Measurements from ENCODE around the gene PLP1. TPM values are rescaled to one million over a fixed set of nuclear protein-coding genes. Genes with fewer than 3 reads are reported as not detected.
"Not testable (repeated sequence)": the region's sequence is repeated elsewhere in the genome, so short reads cannot be mapped to it uniquely, and the experiment has no call there.

Gene PLP1
- total RNA-seq, 2 donors from 2014 or later, result 7.6 to 16.0 TPM

GRCh38 chrX:103779141-103779789 lies 2.6 kb downstream of the PLP1 start:
- intact Hi-C loops (cut with DNase I), result no loop called here
- ATAC-seq, result peak; percentile 32 to 45
- no peak for DNase-seq

GRCh38 chrX:103780336-103781061 lies 3.9 kb downstream of the PLP1 start:
- intact Hi-C loops (cut with DNase I), result no loop called here
- ATAC-seq (peak in 1 of 2 donors; percentile 14), DNase-seq (no peak)

DNA sequence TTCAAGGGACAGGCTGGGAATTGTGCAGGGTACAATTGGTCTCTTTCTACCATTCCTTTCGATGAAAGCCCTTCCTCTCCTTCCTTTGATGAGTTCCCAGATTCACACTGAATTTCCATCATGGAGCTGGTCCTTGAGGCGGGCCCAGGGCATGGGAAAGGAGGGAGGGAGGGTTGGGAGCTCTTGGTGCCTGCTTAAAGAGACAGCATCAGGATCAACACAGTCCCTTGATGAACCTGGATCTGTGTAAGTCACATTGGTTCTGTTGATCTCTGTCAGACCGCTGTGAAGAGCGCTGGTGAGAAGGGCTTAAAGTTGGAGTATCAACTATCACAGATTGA lies 4.4 kb downstream of the PLP1 start:
- intact Hi-C loops (cut with DNase I), result no loop called here
- ATAC-seq (no peak), DNase-seq (no peak)

DNA sequence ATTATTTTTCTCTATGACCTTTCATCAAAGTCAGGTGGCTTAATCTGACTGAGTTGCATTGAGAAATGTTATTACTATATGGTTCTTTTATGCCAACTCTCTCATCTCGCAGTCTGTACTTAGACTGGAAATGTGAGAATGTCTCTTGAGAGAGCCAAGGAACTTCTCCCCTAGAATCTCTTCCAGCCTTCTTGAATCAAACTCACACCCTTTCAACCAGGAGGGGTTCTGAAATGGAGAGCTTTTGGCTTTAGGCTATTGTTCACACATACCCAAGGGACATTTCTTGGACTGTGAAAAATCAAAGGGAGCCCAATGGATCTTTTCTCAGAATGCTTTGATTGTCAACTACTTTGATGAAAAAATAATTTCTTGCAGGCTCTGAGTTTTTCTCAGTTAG lies 5.1 kb downstream of the PLP1 start:
- ATAC-seq (no peak), DNase-seq (no peak)
- intact Hi-C loops (cut with DNase I), result no loop called here

DNA sequence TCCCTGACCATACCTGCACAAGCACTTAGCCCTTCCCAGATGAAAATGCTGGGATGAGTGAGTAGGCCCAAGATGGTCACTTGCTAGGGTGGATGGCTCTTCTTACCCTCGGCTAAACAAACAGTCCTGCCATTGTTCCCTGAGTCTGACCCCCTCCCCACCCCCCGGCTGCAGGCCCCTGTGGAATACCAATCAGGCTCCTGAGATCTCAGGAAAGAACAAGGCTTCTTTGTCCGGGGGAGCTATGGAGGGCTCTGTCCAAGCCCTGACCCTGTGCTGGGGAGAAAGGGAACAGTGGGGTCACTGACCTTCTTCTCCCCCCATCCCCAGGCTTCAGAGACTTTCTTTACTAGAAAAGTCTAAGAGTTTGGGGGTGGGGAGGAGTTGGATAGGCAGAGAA lies 6.0 kb downstream of the PLP1 start:
- DNase-seq, result no peak
- no peak for ATAC-seq
- intact Hi-C loops (cut with DNase I), result no loop called here

DNA sequence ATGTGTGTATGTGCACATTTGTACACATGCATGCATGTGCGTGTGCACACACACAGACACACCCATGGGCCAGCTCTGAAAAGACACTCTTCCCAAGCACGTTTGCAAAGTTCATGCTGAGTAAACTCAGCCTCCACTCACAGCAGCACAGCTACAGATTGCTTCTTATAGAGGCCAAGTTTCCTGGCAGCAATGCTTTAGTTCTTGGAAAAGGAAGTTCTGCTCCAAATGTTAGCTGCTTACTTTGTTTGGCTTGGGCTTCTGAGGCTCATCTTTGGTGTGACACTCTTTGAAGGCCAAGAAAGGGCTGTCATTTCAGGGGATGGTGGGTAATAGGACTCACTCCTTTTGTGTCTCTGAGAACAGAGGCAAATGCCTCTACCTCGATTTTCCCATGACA lies 6.6 kb downstream of the PLP1 start:
- ATAC-seq (no peak), DNase-seq (no peak)
- intact Hi-C loops (cut with DNase I), result no loop called here

DNA sequence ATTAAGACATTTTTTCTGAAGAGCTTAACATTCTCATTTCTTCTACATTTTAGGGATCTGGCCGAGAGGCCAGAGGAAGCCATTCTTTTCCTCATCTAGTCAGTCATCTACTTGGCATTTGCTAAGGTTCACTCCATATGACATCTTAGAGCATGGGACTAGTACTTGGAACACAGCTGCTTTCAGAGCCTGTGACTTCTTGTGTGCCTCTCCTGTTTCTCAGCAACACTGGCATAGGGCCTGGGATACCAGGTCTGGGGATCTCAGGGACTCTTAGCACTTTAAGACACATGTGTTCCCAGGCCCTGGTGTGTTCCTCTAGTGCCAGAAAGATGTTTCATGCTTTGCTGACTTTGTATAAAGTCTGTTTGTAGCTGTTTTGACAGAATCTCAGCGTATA lies 7.3 kb downstream of the PLP1 start:
- no peak for DNase-seq
- intact Hi-C loops (cut with DNase I), result no loop called here
- ATAC-seq, result no peak

GRCh38 chrX:103789004-103789403 lies 12.4 kb downstream of the PLP1 start:
- DNase-seq (no peak), ATAC-seq (no peak)
- intact Hi-C loops (cut with DNase I), result no loop called here

DNA sequence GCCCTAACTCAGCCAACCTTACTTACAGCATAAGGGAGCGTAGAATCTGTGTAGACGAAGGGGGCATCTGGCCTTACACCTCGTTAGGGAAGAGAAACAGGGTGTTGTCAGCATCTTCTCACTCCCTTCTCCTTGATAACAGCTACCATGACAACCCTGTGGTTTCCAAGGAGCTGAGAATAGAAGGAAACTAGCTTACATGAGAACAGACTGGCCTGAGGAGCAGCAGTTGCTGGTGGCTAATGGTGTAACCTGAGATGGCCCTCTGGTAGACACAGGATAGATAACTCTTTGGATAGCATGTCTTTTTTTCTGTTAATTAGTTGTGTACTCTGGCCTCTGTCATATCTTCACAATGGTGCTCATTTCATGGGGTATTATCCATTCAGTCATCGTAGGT lies 14.6 kb downstream of the PLP1 start:
- ATAC-seq, result no peak
- no peak for DNase-seq

GRCh38 chrX:103791826-103792485 lies 15.3 kb downstream of the PLP1 start:
- ATAC-seq, result no peak
- intact Hi-C loops (cut with DNase I), result no loop called here

More for the DNA sequence above, 14.6 kb downstream of the PLP1 start:
- intact Hi-C loops (cut with DNase I), result no loop called here

DNA sequence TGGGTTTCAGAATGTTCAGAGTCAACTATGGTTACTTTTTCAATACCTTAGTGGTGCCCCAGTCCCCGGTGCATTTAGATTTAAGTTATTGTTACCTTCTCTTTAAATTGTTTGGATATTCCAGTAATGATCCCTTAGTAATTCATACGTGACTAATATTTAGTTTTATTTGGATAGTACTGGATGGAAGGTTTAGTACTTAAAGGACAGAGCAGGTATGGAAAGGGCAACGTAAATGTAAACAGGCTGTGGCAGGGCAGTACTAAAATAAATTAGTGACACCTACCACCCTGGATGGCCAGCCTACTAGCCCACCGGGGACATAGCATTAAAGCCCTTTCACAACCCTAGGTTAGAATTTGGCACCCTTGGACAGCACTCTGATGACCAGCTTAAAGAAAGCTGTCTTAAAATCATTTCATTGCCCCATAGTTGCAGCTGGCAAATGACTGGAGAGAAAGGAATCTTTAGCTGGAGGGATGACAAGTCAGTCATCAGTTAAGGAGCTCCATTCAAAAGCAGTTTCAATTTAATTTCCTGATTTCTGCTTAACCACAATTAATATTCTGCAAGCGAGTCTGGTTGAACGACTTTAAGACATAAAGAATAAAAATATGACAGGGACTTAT lies 16.4 kb downstream of the PLP1 start:
- intact Hi-C loops (cut with DNase I), result no loop called here
- ATAC-seq, result peak in 1 of 2 donors; percentile 34

More at GRCh38 chrX:103791826-103792485, 15.3 kb downstream of the PLP1 start:
- DNase-seq, result no peak

GRCh38 chrX:103793545-103793940 lies 16.9 kb downstream of the PLP1 start:
- ATAC-seq (no peak), DNase-seq (no peak)
- intact Hi-C loops (cut with DNase I), result no loop called here

More for the DNA sequence above, 16.4 kb downstream of the PLP1 start:
- no peak for DNase-seq

GRCh38 chrX:103794119-103794518 lies 17.5 kb downstream of the PLP1 start:
- no peak for ATAC-seq
- no peak for DNase-seq
- intact Hi-C loops (cut with DNase I), result no loop called here

DNA sequence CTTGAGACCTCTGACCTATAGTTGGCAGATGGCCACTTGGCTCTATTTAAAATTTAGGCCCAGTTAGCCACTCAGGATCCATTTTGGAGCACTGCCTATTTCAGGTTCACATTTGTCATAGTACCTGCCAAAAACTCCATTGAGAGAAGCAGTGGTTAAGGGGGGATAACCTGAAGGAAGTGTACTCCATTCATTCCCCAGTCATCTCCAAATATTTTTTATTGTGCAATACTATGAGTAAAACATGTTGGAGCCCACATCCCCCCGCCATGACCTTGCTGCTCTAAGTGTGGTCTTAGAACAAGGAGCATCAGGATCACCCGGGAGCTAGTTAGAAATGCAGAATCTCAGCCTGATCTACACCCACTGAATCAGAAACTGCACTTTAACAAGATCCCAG lies 21.1 kb downstream of the PLP1 start:
- intact Hi-C loops (cut with DNase I), result no loop called here
- no peak for ATAC-seq
- no peak for DNase-seq

GRCh38 chrX:103800318-103800717 lies 23.7 kb downstream of the PLP1 start:
- intact Hi-C loops (cut with DNase I), result no loop called here
- no peak for ATAC-seq
- no peak for DNase-seq

GRCh38 chrX:103805860-103806259 lies 29.2 kb downstream of the PLP1 start:
- DNase-seq (no peak), ATAC-seq (no peak)
- intact Hi-C loops (cut with DNase I), result no loop called here

DNA sequence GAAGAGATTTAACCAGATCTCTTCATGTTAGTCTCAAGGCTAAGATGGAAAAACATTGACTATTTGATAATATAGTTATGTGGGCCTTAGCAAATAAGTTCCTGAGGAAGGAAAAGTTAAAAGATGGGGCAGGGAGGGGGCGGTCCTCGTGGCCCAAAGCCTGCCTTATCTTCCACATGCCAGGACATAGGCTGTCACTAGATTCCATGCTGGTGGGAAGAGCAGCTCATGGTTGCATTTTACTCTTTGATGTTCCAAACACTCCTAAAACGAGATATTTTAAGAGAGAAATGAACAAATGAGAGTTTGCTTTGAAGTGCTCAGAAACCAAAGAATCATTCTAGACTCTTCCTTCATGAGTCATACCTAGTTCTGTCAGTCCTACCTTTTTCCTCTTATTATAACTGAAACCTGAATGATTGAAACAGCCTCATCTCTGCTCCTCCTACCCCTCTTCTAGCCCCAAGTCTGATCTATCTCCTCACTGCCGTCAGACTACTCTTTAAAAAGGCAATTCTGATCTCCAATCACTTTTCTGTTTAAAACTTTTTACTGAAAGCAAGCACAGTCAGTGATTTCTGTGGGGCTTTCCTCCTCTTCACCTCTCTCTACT lies 30.3 kb downstream of the PLP1 start:
- intact Hi-C loops (cut with DNase I), result no loop called here
- ATAC-seq (no peak), DNase-seq (no peak)

- DNase-seq (no peak), ATAC-seq (no peak)
- intact Hi-C loops (cut with DNase I), result no loop called here
These were observed 35.2 kb downstream of the PLP1 start for GRCh38 chrX:103811858-103812257.

DNA sequence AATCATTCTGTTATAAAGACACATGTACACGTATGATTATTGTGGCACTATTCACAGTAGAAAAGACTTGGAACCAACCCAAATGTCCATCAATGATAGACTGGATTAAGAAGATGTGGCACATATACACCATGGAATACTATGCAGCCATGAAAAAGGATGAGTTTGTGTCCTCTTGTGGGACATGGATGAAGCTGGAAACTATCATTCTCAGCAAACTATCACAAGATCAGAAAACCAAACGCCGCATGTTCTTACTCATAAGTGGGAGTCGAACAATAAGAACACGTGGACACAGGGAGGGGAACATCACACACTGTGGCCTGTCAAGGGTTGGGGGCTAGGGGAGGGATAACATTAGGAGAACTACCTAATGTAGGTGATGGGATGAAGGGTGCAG lies 40.5 kb downstream of the PLP1 start:
- intact Hi-C loops (cut with DNase I), result loop anchor here in 1 of 2 donors (5.0 kb wide), 1 partner anchor 130 kb away; the partner anchor contains the start of gene MORF4L2
- not testable (repeated sequence) for ATAC-seq, DNase-seq

- intact Hi-C loops (cut with DNase I), result loop anchor here in 1 of 2 donors (5.0 kb wide), 1 partner anchor 130 kb away; the partner anchor contains the start of gene MORF4L2
- ATAC-seq, result no peak
- no peak for DNase-seq
These were observed 40.9 kb downstream of the PLP1 start for GRCh38 chrX:103817502-103817901.

All from left cardiac atrium (tissue), 4 donors.